Smooth muscle cell (in vitro differentiated cells): ENCODE data around the gene LUZP2. TPM values are rescaled to one million over a fixed set of nuclear protein-coding genes. Genes with fewer than 3 reads are reported as not detected.

Source experiments
- DNase-seq: peaks from one replicate; lab custom pipeline; 2025; ENCODE audit not compliant: unreplicated experiment; lab: John Stamatoyannopoulos, UW
- H2AFZ ChIP-seq: fragments of 200-600 bp; sonication (generic); 2 replicates; pipeline ENCODE4 v1.6.0; 2016; ENCODE audit warnings: antibody characterized with exemption, low read depth, mild to moderate bottlenecking
- H3F3A ChIP-seq: fragments of 200-600 bp; sonication (generic); 2 replicates; pipeline ENCODE4 v1.6.0; 2017; ENCODE audit warnings: antibody characterized with exemption, low read depth
- H3K27ac ChIP-seq: fragments of 200-600 bp; sonication (generic); 2 replicates; pipeline ENCODE4 v1.5.1; 2016; ENCODE audit warnings: low read depth, mild to moderate bottlenecking
- H3K27me3 ChIP-seq: fragments of 200-600 bp; sonication (generic); 2 replicates; pipeline ENCODE4 v1.6.1; 2016; ENCODE audit warnings: low read depth, mild to moderate bottlenecking
- H3K36me3 ChIP-seq: fragments of 200-600 bp; sonication (generic); 2 replicates; pipeline ENCODE4 v1.5.1; 2016; ENCODE audit warnings: low read depth
- H3K4me1 ChIP-seq: fragments of 200-600 bp; sonication (generic); 2 replicates; pipeline ENCODE4 v1.5.1; 2016; ENCODE audit warnings: low read depth
- H3K4me2 ChIP-seq: fragments of 200-600 bp; sonication (generic); 2 replicates; pipeline ENCODE4 v1.6.0; 2016; ENCODE audit warnings: mild to moderate bottlenecking
- H3K4me3 ChIP-seq: fragments of 200-600 bp; sonication (generic); 2 replicates; pipeline ENCODE4 v1.5.1; 2016; ENCODE audit warnings: mild to moderate bottlenecking
- H3K79me2 ChIP-seq: fragments of 200-600 bp; sonication (generic); 2 replicates; pipeline ENCODE4 v1.6.0; 2016; ENCODE audit warnings: low read depth, mild to moderate bottlenecking
- H3K9ac ChIP-seq: fragments of 200-600 bp; sonication (generic); 2 replicates; pipeline ENCODE4 v1.6.0; 2016; ENCODE audit warnings: low read depth
- H3K9me3 ChIP-seq: fragments of 200-600 bp; sonication (generic); replicated peaks from 2 replicates; pipeline ENCODE4 v1.5.1; 2016; ENCODE audit warnings: low read depth
- H4K20me1 ChIP-seq: fragments of 200-600 bp; sonication (generic); 2 replicates; pipeline ENCODE4 v1.6.0; 2016; ENCODE audit warnings: low read depth
- WGBS: methylation state at CpG from one replicate; pipeline ENCODE4 v1.1.7; 2016; ENCODE audit warnings: low lambda C conversion rate; 5-methylcytosine and 5-hydroxymethylcytosine counted together
- polyA plus RNA-seq: library from polyadenylated mRNA; unstranded; fragments of >200 nt; fragmentation: Nextera tagmentation; extraction: Ambion mirVana; gene quantifications from 2 replicates; pipeline ENCODE4 v1.2.1, GENCODE V29; 2016
- total RNA-seq: library from RNA; depleted of rRNA; stranded (reverse); fragments of >200 nt; gene quantifications from 2 replicates; pipeline ENCODE4 v1.2.3, GENCODE V29; 2014
- TF ChIP-seq, protein P1 (sequence below): fragments of 200-600 bp; sonication (generic); IDR thresholded peaks from 2 replicates; pipeline ENCODE4 v1.5.1; 2017; ENCODE audit warnings: borderline replicate concordance, mild to moderate bottlenecking, antibody characterized with exemption; ENCODE audit not compliant: insufficient read depth, poor library complexity, severe bottlenecking

The LUZP2 gene
- total and polyA plus RNA-seq, 2 experiments from 2014 or later = 1.1 to 1.3 TPM

DNA sequence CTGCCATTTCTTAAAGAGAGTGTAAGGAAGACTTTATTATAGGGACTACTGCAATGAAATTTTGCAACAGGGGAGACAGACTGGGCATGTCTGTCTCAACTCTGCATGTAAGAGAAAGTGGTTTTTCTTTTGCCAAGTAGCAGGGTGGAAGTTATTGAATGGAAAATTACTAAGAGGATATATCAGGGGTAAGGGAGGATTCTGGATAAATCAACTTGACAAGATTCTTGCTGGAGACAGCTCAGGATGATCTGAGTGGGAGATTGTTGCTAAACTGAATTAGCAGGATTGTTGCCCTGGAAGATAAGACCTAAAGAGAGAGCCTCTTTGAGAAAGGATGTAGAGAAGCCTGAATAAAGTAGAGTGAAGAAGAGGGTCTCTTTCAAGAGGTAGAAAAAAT lies 145.8 kb downstream of the LUZP2 start:
- Histone ChIP-seq H3K4me1 (no peaks in the 10 kb centered on the region), H3K4me2 (no peak overlapping the region), H4K20me1 (no peaks in the 10 kb centered on the region), H3F3A (no peaks in the 10 kb centered on the region), H3K79me2 (no peaks in the 10 kb centered on the region), H3K27ac (no peak overlapping the region), H3K4me3 (no peak overlapping the region), H3K9me3 (no peaks in the 10 kb centered on the region), H2AFZ (no peak overlapping the region), H3K27me3 (no peaks in the 10 kb centered on the region), H3K9ac (no peak overlapping the region), H3K36me3 (no peaks in the 10 kb centered on the region)
- no peak for DNase-seq
- TF ChIP-seq, protein P1, sequence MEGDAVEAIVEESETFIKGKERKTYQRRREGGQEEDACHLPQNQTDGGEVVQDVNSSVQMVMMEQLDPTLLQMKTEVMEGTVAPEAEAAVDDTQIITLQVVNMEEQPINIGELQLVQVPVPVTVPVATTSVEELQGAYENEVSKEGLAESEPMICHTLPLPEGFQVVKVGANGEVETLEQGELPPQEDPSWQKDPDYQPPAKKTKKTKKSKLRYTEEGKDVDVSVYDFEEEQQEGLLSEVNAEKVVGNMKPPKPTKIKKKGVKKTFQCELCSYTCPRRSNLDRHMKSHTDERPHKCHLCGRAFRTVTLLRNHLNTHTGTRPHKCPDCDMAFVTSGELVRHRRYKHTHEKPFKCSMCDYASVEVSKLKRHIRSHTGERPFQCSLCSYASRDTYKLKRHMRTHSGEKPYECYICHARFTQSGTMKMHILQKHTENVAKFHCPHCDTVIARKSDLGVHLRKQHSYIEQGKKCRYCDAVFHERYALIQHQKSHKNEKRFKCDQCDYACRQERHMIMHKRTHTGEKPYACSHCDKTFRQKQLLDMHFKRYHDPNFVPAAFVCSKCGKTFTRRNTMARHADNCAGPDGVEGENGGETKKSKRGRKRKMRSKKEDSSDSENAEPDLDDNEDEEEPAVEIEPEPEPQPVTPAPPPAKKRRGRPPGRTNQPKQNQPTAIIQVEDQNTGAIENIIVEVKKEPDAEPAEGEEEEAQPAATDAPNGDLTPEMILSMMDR = no peak

DNA sequence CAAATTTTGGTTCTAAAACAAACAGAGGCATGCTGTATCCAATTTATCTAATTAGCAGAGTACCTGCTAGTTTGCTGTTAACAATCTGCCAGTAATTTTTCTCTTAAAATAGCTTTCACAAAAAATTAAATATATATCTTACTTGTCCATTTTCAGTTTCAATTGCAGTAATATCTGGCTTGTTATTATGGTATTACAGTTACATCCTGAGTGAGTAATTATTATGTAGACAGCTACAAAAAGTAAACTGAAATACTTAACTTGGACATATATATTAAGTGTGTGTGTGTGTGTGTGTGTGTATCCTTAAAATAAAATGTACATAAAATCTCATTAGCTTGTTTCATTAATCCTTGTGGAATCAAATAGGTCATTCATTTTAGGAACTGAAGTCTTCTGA lies 148.7 kb downstream of the LUZP2 start:
- no peak overlapping the region for H3K4me3 ChIP-seq
- H2AFZ ChIP-seq = no peak overlapping the region
- H3K27ac ChIP-seq = no peak overlapping the region
- DNase-seq = no peak
- no peaks in the 10 kb centered on the region for H3K9me3 ChIP-seq
- H4K20me1 ChIP-seq = no peaks in the 10 kb centered on the region
- H3K4me1 ChIP-seq = no peaks in the 10 kb centered on the region
- TF ChIP-seq, protein P1 = no peak
- no peaks in the 10 kb centered on the region for H3K27me3 ChIP-seq
- H3K9ac ChIP-seq = no peak overlapping the region
- H3K79me2 ChIP-seq = no peaks in the 10 kb centered on the region
- H3K36me3 ChIP-seq = no peaks in the 10 kb centered on the region
- H3F3A ChIP-seq = no peaks in the 10 kb centered on the region
- H3K4me2 ChIP-seq = no peak overlapping the region

- H3K9me3 ChIP-seq = no peaks in the 10 kb centered on the region
- H3K79me2 ChIP-seq = no peaks in the 10 kb centered on the region
- H3K4me3 ChIP-seq = no peak overlapping the region
- H3K27ac ChIP-seq = no peak overlapping the region
- H3F3A ChIP-seq = no peaks in the 10 kb centered on the region
- H4K20me1 ChIP-seq = no peaks in the 10 kb centered on the region
- no peak overlapping the region for H3K9ac ChIP-seq
- WGBS = 86% methylated on average over 2 of the region's 2 CpGs
- H3K36me3 ChIP-seq = no peaks in the 10 kb centered on the region
- no peaks in the 10 kb centered on the region for H3K4me1 ChIP-seq
- TF ChIP-seq, protein P1 = no peak
- DNase-seq = no peak
- no peak overlapping the region for H2AFZ ChIP-seq
- no peaks in the 10 kb centered on the region for H3K27me3 ChIP-seq
- H3K4me2 ChIP-seq = no peak overlapping the region
Measured at GRCh38 chr11:24651873-24652272, 155.0 kb downstream of the LUZP2 start.

GRCh38 chr11:24653901-24654300 lies 157.0 kb downstream of the LUZP2 start:
- no peak overlapping the region for H3K27ac ChIP-seq
- TF ChIP-seq, protein P1 = no peak
- no peak overlapping the region for H3K9ac ChIP-seq
- H3K4me3 ChIP-seq = no peak overlapping the region
- no peak overlapping the region for H3K4me2 ChIP-seq
- DNase-seq = no peak
- H3K79me2 ChIP-seq = no peaks in the 10 kb centered on the region
- H3F3A ChIP-seq = no peaks in the 10 kb centered on the region
- H3K4me1 ChIP-seq = no peaks in the 10 kb centered on the region
- no peaks in the 10 kb centered on the region for H3K36me3 ChIP-seq
- no peaks in the 10 kb centered on the region for H4K20me1 ChIP-seq
- no peak overlapping the region for H2AFZ ChIP-seq
- no peaks in the 10 kb centered on the region for H3K27me3 ChIP-seq
- 94% methylated on average over 4 of the region's 4 CpGs for WGBS
- no peaks in the 10 kb centered on the region for H3K9me3 ChIP-seq
